ENCODE data around the gene RUFY1. TPM values are rescaled to one million over a fixed set of nuclear protein-coding genes. Genes with fewer than 3 reads are reported as not detected.

RUFY1 gene
- total RNA-seq, 1 experiment from 2014 or later: 45.7 TPM

DNA sequence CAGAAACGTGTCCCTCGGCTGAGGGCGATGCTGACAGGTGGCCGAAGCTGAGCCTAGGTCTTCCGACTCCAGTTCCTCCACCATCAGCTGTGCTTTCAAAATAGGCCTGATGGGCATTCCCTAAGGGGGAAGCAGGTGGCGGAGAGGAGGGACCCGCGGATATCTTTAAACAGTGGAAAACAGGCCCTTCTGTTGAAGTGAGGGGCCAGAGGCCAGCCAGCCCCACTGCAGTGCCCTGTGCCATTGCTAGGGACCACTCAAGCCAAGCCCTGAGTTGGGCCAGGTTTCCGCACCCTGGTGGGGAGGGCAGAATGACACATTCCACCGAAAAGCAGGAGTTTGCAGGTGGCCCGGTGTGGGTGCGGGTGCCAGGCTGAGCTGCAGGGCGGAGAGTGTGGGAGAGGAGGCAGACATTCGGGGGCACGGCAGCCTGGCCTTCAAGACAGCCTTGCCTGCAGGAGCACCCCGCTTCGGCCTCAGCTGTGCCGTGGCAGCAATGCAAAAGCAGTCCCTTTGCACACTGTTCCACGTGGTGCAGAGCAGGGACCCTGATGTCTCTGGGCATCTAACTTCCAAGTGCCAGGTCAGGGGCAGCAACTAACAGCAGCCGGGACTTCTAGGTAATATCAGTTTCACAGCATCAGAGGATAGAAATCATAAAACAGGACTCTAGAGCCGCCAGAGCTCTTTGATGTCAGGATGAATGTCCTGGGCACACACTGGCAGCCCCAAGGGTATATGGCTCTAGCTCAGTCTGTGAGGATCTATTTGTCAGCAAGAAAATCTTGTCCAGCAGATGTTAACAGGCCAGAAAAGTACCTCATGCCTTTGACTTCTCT is 55.9 kb downstream of the RUFY1 start:
- no peak overlapping the region for H3K14ac ChIP-seq (ENCODE audit: insufficient read depth, low read length)
- no peak for DNase-seq
- Mint-ChIP-seq H3K4me3 (no peak overlapping the region), H3K36me3 (ENCODE audit: insufficient read depth in 1 of 3, low read depth in 3 of 3) (peaks cover 22 to 93% (median 70%) of the 10 kb centered on the region in 3 experiments), H3K9me3 (no peaks in the 10 kb centered on the region), H3K27ac (peak overlapping the region in 2 of 3 experiments; percentile 49 to 66; a peak in 2 of 7 replicates), H3K4me1 (0 out of 4 replicates have a peak, but pooled peaks cover 0 to 2% of the 10 kb centered on the region in 2 experiments), H3K27me3 (ENCODE audit: low read depth) (peaks cover 1% of the 10 kb centered on the region)
- no peak overlapping the region for H2BK5ac ChIP-seq (ENCODE audit: insufficient read length, low read length)
- H2BK15ac ChIP-seq (ENCODE audit: low read depth, low read length): no peak overlapping the region
- no peak overlapping the region for H3K4me2 ChIP-seq (ENCODE audit: insufficient read depth, insufficient read length, low read length)
- H2BK120ac ChIP-seq (ENCODE audit: low read depth, low read length, poor library complexity, severe bottlenecking): no peak overlapping the region
- no peak overlapping the region for H3K56ac ChIP-seq (ENCODE audit: insufficient read length, low read depth, low read length)
- TF ChIP-seq, protein P1, sequence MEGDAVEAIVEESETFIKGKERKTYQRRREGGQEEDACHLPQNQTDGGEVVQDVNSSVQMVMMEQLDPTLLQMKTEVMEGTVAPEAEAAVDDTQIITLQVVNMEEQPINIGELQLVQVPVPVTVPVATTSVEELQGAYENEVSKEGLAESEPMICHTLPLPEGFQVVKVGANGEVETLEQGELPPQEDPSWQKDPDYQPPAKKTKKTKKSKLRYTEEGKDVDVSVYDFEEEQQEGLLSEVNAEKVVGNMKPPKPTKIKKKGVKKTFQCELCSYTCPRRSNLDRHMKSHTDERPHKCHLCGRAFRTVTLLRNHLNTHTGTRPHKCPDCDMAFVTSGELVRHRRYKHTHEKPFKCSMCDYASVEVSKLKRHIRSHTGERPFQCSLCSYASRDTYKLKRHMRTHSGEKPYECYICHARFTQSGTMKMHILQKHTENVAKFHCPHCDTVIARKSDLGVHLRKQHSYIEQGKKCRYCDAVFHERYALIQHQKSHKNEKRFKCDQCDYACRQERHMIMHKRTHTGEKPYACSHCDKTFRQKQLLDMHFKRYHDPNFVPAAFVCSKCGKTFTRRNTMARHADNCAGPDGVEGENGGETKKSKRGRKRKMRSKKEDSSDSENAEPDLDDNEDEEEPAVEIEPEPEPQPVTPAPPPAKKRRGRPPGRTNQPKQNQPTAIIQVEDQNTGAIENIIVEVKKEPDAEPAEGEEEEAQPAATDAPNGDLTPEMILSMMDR (conservative IDR thresholded peaks at IDR 0.05): no peak
- H4K8ac ChIP-seq (replicated peaks; ENCODE audit: insufficient read length, low read depth, low read length): no peak overlapping the region
- no peak overlapping the region for H2BK20ac ChIP-seq (ENCODE audit: low read depth, low read length, poor library complexity, severe bottlenecking)
- H3K4ac ChIP-seq (ENCODE audit: low read depth, low read length): no peak overlapping the region
- no peaks in the 10 kb centered on the region for H3K23me2 ChIP-seq (ENCODE audit: insufficient read length, low read depth, low read length, poor library complexity, severe bottlenecking)
- no peak overlapping the region for H3K27ac ChIP-seq (ENCODE audit: insufficient read length, low read depth, low read length)
- no peak overlapping the region for H4K91ac ChIP-seq (ENCODE audit: insufficient read length, low read depth, low read length)
- H3K23ac ChIP-seq (ENCODE audit: insufficient read length, low read depth, low read length): no peak overlapping the region
- no CpG with 5 or more reads among the region's 21 CpGs for WGBS (ENCODE audit: extremely low coverage, insufficient read length, low lambda C conversion rate)
- no peaks in the 10 kb centered on the region for H3K79me2 ChIP-seq (ENCODE audit: insufficient read depth, low read length)
- no peaks in the 10 kb centered on the region for H3K27me3 ChIP-seq (ENCODE audit: insufficient read depth, low read length)
- no peak overlapping the region for H2AFZ ChIP-seq (ENCODE audit: low read length)
- H4K5ac ChIP-seq (ENCODE audit: insufficient read length, low read depth, low read length): no peak overlapping the region
- no peak overlapping the region for H3T11ph ChIP-seq (ENCODE audit: low read length)
- no peaks in the 10 kb centered on the region for H3K79me1 ChIP-seq (ENCODE audit: insufficient read depth, low read depth, low read length, poor library complexity, severe bottlenecking)
- no peak overlapping the region for H2BK12ac ChIP-seq (ENCODE audit: insufficient read length, low read depth, low read length)
- no peak overlapping the region for H3K9ac ChIP-seq (ENCODE audit: extremely low read depth, insufficient read length, low read length)
- H4K20me1 ChIP-seq (ENCODE audit: control insufficient read depth, insufficient read depth, insufficient read length): no peaks in the 10 kb centered on the region
- H3K9me3 ChIP-seq (ENCODE audit: control insufficient read depth, low read depth, low read length): no peaks in the 10 kb centered on the region
- H3K4me1 ChIP-seq (ENCODE audit: insufficient read depth, low read length): no peaks in the 10 kb centered on the region
- no peak overlapping the region for H2AK5ac ChIP-seq (ENCODE audit: insufficient read length, low read length)
- H3K18ac ChIP-seq (ENCODE audit: insufficient read length, low read depth, low read length): no peak overlapping the region

Data from H9 (cell line).